ENCODE data around the gene MT1M.
"Not testable (repeated sequence)": the region's sequence is repeated elsewhere in the genome, so short reads cannot be mapped to it uniquely, and the experiment has no call there.

MT1M gene

GRCh38 chr16:56632156-56632847, at the start of gene MT1M:
Gene MT1M, plus strand, starts transcription at chr16:56632659. Its CDS starts 73 bp downstream, at chr16:56632732.
- no peak for DNase-seq

DNA sequence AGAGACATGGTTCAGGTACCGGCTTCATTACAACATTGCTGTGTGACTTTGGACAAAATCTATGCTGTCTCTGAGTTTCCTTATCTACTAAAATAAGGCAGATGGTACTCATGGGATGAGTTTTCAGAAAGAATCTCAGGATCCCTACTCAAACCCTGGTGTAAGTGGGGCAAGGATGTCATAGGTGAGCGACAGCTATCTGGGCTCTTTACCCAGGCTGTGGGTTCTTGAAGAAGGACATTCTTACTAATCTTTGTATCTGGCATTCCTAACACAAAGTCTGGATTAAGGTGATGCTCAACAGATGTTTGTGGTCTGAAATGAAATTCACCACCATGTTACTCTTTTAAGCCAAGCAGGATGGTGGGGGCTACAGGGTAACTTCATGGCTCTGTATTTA, 49.5 kb upstream of the MT1M start:
- DNase-seq = not testable (repeated sequence)

GRCh38 chr16:56583351-56584168, 48.9 kb upstream of the MT1M start:
- DNase-seq = no peak

DNA sequence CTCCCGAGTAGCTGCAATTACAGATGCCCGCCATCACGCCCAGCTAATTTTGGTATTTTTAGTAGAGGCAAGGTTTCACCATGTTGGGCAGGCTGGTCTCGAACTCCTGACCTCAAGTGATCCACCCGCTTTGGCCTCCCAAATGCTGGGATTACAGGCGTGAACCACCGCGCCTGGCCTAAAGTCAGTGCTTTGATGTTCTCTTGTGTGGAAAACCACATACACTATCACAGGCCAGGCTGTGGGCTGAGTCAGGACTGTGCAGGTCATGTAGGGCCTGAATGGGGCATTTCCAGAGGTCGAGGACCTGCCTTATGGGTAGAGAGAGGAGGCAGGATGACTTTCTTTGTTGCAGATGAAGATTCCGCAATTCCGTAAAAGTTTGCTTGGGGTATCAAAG, 48.2 kb upstream of the MT1M start:
- no peak for DNase-seq

- no peak for DNase-seq
Measured at GRCh38 chr16:56588781-56589140, 43.7 kb upstream of the MT1M start.

- peak; percentile 12 for DNase-seq
Measured at GRCh38 chr16:56589141-56590039, 43.1 kb upstream of the MT1M start, which contains the start of gene MT3. Gene MT3, plus strand, starts transcription at chr16:56589528. Its CDS starts 63 bp downstream, at chr16:56589591.

DNA sequence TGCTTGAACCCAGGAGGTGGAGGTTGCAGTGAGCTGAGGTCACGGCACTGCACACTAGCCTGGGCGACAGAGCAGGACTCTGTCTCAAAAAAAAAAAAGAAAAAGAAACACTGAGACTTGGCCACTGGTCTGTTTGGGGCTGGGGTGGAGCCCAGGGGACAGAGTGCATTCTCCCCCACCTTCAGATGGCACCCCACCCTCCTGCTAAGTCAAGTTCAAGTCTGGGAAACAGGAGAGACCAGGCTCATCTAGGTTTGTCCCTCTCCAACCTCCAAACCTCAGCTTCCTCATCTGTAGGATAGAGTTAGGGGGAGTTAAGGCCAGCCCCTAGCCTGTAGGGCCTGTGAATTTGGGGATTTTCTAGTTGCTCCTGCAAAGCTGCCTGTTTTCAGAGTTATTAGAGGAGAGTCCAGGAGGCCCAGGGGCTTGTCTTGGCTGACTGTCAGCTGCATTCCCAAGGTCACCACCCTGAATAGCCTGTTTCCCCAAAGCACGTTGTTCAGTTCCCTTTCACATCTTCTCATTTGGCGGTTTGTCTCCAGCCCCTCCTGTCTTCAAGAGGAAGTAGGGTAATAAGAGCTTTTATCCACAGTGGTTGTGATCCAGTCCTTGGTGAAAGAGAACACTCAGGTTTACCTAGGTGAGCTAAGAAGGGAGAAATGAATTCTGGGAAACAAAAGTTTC, 40.9 kb upstream of the MT1M start:
- no peak for DNase-seq

DNA sequence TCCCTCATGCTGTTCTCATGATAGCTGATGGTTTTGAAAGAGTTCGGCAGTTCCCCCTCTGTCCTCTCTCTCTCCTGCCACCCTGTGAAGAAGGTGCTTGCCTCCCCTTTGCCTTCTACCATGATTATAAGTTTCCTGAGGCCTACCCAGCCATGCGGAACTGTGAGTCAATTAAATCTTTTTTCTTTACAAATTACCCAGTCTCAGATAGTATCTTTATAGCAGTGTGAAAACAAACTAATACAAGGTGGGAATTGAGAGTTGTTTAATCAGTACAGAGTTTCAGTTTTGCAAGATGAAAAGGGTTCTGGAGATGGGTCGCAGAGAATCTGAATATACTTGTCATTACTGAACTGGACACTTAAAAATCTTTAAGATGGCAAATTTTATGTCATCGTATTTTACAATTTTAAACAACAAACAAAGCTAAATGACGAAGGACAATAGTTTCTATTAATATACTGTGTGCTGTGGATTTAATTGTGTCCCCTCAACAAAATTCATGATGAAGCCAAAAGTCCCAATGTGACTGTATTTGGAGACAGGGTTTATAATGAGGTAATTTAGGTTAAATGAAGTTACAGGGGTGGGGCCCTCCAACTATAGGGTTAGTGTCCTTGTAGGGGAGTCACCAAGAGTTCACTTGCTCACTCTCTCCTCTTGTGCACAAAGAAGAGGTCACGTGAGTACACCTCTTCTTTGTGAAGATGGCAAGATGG, 38.7 kb upstream of the MT1M start:
- DNase-seq = no peak

DNA sequence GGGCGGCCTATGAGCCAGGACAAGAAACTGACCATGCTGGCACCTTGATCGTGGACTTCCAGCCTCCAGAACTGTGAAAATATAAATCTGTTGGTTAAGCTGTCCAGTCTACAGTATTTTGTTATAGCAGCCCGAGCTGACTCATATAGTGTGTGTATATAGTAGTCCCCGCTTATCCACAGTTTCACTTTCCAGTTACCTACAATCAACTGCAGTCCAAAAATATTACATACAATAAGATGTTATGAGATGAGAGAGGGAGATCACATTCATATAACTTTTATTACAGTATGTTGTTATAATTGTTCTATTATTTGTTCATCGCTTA, 38.2 kb upstream of the MT1M start:
- DNase-seq = no peak

- no peak for DNase-seq
Measured at GRCh38 chr16:56600398-56600999, 32.0 kb upstream of the MT1M start.

DNA sequence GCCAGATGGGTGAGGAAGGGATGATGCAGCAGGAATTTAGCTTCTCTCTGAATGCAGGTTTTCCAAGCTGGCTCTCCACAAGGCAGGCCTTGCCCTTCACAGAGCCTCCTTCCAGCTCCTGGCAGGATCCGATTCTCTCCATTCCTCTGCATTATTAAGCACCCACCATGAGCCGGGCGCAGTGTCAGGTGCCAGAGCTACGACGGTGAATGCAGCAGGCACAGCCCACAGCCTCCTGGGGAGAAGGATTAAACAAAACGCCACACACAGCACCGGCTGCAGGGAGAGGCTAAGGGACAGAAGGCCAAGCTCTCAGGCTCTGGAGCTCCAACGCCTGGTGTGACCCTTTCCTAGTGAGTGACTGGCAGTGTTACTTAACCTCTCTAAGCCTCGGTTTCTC, 31.1 kb upstream of the MT1M start:
- no peak for DNase-seq

DNA sequence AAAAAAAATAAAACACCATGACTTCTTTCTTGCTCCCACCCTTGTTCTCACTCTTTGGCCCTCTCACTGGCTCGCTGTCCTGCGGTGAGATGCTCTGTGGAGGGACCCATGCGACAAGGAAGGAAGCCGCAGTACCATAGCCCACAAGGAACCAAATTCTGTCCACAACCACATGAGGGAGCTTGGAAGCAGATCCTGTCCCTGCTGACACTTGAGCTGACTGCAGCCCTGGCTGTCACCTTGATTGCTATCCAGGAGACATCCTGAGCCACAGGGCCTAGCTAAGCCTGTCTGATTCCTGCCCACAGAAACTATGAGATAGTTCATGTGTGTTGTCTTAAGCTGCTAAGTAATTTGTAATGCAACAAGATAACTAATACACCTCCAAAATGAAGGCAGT, 28.9 kb upstream of the MT1M start:
- DNase-seq = peak; percentile 10

GRCh38 chr16:56604966-56605365, 27.5 kb upstream of the MT1M start:
- DNase-seq = no peak

- no peak for DNase-seq
Measured at GRCh38 chr16:56605475-56605874, 27.0 kb upstream of the MT1M start.

DNA sequence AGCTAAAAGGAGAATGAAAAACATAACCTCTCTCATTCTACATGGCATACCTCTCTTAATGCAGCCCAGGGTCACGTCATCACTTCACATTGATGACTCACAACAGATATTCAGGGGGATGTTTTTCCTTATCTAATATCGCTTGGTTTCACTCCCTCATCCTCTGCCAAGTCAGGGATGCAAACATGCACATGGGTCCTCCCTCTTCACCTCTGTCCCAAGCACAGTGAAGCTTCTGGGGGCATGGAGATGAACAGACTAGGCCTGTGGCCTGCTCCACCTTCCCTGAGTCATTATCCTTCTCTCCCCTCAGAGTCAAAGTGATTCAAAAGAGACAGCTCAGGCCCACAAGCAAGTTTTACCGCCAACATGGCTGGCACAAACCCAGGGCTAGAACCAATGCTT, 26.4 kb upstream of the MT1M start:
- no peak for DNase-seq

GRCh38 chr16:56606476-56607108, 25.9 kb upstream of the MT1M start:
- DNase-seq = no peak

GRCh38 chr16:56607109-56607618, 25.3 kb upstream of the MT1M start:
- DNase-seq = no peak

DNA sequence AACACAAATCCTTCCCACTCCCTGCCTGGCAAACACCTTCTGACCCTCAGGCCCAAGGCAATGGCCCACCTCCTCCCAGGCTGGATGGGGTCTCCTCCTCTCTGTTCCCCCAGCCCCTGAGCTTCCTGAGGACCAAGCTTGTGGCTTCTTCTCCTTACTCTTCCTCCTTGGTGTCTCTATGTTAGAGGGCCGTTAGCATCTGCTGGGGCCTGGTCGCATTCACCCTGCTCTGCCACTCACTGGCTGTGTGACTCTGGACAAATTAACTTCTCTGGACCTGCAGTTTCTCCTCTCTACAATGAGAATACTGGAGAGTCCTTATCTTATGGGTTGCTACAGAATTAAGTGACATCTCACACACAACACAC, 24.8 kb upstream of the MT1M start:
- DNase-seq = no peak

- DNase-seq = peak; percentile 92
Measured at GRCh38 chr16:56608043-56608875, 24.2 kb upstream of the MT1M start, which contains the start of gene MT2A. Gene MT2A, plus strand, starts transcription at chr16:56608584. Its CDS starts 72 bp downstream, at chr16:56608656.

- DNase-seq = no peak
Measured at GRCh38 chr16:56608876-56609462, 23.5 kb upstream of the MT1M start.

All from NCI-H526 treated with DMSO at 0.1 percent for 48 hours (cell line).